Adrenal gland (tissue), 5 donors: ENCODE data around the gene KIAA1549.

Experiments used
- POLR2A ChIP-seq, 2 donors: fragments of 450-650 bp; IDR thresholded peaks; one replicate each; pipeline ENCODE4 v1.6.1; 2017; ENCODE audit warnings: antibody characterized with exemption in 2 of 2, mild to moderate bottlenecking in 2 of 2, moderate library complexity in 1 of 2
- TF ChIP-seq, protein P1 (sequence below), 6 experiments: fragments of 450-650 bp in 4 of 6; fragments of 200-600 bp in 2 of 6; sonication (generic) in 1 of 6; IDR thresholded peaks; 1 replicate in 5 of 6; 2 replicates in 1 of 6; pipeline versions ENCODE4 v1.5.1 to v1.8.0; 2016 to 2021; ENCODE audit warnings: antibody characterized with exemption in 6 of 6, mild to moderate bottlenecking in 2 of 6, moderate library complexity in 1 of 6
- donor health status: DM: no; HTN: no; CAD: no.

GRCh38 chr7:138999414-138999813 lies 18.2 kb upstream of the KIAA1549 start:
- TF ChIP-seq, protein P1, sequence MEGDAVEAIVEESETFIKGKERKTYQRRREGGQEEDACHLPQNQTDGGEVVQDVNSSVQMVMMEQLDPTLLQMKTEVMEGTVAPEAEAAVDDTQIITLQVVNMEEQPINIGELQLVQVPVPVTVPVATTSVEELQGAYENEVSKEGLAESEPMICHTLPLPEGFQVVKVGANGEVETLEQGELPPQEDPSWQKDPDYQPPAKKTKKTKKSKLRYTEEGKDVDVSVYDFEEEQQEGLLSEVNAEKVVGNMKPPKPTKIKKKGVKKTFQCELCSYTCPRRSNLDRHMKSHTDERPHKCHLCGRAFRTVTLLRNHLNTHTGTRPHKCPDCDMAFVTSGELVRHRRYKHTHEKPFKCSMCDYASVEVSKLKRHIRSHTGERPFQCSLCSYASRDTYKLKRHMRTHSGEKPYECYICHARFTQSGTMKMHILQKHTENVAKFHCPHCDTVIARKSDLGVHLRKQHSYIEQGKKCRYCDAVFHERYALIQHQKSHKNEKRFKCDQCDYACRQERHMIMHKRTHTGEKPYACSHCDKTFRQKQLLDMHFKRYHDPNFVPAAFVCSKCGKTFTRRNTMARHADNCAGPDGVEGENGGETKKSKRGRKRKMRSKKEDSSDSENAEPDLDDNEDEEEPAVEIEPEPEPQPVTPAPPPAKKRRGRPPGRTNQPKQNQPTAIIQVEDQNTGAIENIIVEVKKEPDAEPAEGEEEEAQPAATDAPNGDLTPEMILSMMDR (IDR thresholded peaks at IDR 0.05): no peak
- TF ChIP-seq POLR2A (IDR thresholded peaks at IDR 0.05): no peak
